RWPE2 (cell line): ENCODE data around the gene PLCL1.

Experiments used
- ATAC-seq: fragments of 200-7000 bp; cut with Tn5 transposase; 3 replicates; pipeline ENCODE4 v1.9.1; 2021; ENCODE audit warnings: low read depth
- DNase-seq: peaks from one replicate; pipeline ENCODE4 v3.0.0-alpha.2; 2020; ENCODE audit warnings: low spot score
- H3K27ac ChIP-seq: fragments of 450-650 bp; 2 replicates; pipeline ENCODE4 v1.5.1; 2017; ENCODE audit warnings: mild to moderate bottlenecking; ENCODE audit not compliant: poor library complexity, severe bottlenecking
- H3K27me3 ChIP-seq: fragments of 250-450 bp; sonication (Bioruptor Pico); 2 replicates; pipeline ENCODE4 v1.5.1; 2021; ENCODE audit warnings: mild to moderate bottlenecking, moderate library complexity; ENCODE audit not compliant: insufficient read depth, poor library complexity, severe bottlenecking
- H3K36me3 ChIP-seq: fragments of 250-450 bp; sonication (Bioruptor Pico); 2 replicates; pipeline ENCODE4 v1.5.1; 2020; ENCODE audit warnings: low read depth, mild to moderate bottlenecking, moderate library complexity
- H3K4me1 ChIP-seq: fragments of 250-450 bp; sonication (Bioruptor Pico); 2 replicates; pipeline ENCODE4 v1.5.1; 2021; ENCODE audit warnings: mild to moderate bottlenecking, moderate library complexity; ENCODE audit not compliant: insufficient read depth, poor library complexity, severe bottlenecking
- H3K4me3 ChIP-seq: fragments of 250-450 bp; sonication (Bioruptor Pico); 2 replicates; pipeline ENCODE4 v1.5.1; 2021; ENCODE audit warnings: mild to moderate bottlenecking, moderate library complexity; ENCODE audit not compliant: severe bottlenecking
- H3K9me3 ChIP-seq: fragments of 250-450 bp; sonication (Bioruptor Pico); 2 replicates; pipeline ENCODE4 v1.5.1; 2021; ENCODE audit warnings: mild to moderate bottlenecking, moderate library complexity; ENCODE audit not compliant: severe bottlenecking
- TF ChIP-seq, protein P1 (sequence below): fragments of 450-650 bp; IDR thresholded peaks from one replicate; pipeline ENCODE4 v1.5.1; 2017; ENCODE audit warnings: mild to moderate bottlenecking, moderate library complexity; ENCODE audit not compliant: poor library complexity, severe bottlenecking

Gene PLCL1

DNA sequence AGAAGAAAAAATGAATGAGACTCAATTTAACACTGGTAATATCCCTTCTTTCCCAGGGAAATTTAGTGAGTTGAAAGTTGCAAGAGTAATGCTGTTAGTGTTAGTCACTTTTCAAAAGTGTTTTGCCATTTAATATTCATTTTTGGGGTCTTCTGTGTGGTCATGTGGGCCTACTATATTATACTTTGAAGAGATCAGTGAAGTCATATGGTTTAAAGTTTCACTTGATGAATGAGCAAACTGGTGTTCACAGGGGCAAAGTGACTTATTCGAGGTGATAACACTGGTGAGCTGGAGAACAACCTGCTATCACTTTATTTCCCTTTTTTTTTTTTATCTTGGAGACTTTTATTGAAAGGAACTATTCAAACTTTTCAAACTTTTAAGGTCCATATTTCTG is 196.0 kb downstream of the PLCL1 start:
- TF ChIP-seq, protein P1, sequence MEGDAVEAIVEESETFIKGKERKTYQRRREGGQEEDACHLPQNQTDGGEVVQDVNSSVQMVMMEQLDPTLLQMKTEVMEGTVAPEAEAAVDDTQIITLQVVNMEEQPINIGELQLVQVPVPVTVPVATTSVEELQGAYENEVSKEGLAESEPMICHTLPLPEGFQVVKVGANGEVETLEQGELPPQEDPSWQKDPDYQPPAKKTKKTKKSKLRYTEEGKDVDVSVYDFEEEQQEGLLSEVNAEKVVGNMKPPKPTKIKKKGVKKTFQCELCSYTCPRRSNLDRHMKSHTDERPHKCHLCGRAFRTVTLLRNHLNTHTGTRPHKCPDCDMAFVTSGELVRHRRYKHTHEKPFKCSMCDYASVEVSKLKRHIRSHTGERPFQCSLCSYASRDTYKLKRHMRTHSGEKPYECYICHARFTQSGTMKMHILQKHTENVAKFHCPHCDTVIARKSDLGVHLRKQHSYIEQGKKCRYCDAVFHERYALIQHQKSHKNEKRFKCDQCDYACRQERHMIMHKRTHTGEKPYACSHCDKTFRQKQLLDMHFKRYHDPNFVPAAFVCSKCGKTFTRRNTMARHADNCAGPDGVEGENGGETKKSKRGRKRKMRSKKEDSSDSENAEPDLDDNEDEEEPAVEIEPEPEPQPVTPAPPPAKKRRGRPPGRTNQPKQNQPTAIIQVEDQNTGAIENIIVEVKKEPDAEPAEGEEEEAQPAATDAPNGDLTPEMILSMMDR: no peak
- H3K4me3 ChIP-seq: no peak overlapping the region
- H3K27ac ChIP-seq: no peak overlapping the region
- no peaks in the 10 kb centered on the region for H3K4me1 ChIP-seq
- no peaks in the 10 kb centered on the region for H3K36me3 ChIP-seq
- H3K27me3 ChIP-seq: no peaks in the 10 kb centered on the region
- DNase-seq (no peak), ATAC-seq (no peak)
- no peaks in the 10 kb centered on the region for H3K9me3 ChIP-seq

DNA sequence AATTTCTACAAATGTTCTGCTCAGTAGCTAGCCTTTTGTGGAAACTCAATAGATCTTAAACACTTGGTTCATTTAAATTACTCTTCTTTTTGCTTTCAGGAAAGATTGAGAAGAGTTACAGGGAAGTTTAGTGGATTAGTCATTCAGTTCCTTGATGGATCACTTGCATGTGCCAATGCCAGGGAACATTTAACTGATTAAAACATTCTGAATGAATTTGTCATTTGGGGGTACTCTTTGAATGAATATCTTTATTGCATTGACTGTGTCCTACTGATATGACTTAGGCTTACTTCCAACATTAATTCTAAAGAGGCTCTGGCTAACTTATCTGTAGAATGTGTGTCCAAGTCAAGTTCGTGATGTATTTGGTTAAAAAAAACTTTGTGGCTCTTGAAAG is 199.8 kb downstream of the PLCL1 start:
- ATAC-seq (no peak), DNase-seq (no peak)
- Histone ChIP-seq H3K9me3 (no peaks in the 10 kb centered on the region), H3K27me3 (no peaks in the 10 kb centered on the region), H3K4me3 (no peak overlapping the region), H3K27ac (no peak overlapping the region), H3K4me1 (no peaks in the 10 kb centered on the region), H3K36me3 (no peaks in the 10 kb centered on the region)
- TF ChIP-seq, protein P1: no peak

DNA sequence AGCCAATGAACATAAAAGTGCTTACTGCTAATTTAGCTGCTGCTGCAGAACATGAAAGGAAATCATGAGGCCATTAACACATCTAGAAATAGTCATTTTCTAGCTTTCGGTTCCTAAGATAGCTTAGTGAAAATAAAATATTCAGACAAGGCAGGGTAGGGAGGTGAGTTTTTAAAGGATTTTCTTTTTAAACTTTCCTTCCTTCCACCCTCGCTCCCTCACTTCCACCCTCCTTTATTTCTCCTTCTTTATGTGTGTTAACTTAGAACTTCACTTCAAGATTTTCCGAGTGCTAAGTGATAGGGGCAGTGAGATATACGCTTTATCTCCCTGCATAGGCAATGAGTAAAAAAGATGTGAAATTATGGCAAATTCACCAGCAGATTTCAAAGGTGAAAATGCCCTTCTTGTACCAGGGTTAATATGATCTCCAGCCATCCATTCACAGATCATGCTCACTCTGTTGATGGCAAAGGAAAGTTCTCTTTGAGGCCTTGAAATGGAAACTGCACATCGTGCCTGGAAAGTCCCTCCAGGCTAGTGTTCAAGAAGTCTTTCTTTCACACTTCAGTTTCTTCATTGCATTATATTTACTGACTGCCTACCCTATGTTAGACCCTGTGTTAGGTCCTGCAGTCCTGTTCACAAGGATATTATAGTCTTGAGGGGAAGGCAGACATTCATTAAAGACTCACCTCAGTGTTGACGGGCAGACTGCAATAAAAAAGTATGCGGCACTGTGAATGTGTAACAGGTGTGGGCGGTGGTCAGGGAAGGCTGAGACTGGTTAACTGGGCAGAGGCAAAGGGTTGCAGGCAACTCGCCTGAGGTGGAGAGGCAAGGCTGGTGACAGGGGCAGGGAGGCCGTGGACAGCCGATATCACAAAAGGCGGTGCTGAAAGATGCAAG is 200.8 kb downstream of the PLCL1 start:
- Histone ChIP-seq H3K4me1 (no peaks in the 10 kb centered on the region), H3K9me3 (no peaks in the 10 kb centered on the region), H3K4me3 (no peak overlapping the region), H3K27me3 (no peaks in the 10 kb centered on the region), H3K27ac (no peak overlapping the region), H3K36me3 (no peaks in the 10 kb centered on the region)
- ATAC-seq (no peak), DNase-seq (no peak)
- TF ChIP-seq, protein P1: no peak

- Histone ChIP-seq H3K4me3 (no peak overlapping the region), H3K9me3 (no peaks in the 10 kb centered on the region), H3K4me1 (no peaks in the 10 kb centered on the region), H3K27ac (no peak overlapping the region), H3K27me3 (no peaks in the 10 kb centered on the region), H3K36me3 (no peaks in the 10 kb centered on the region)
- ATAC-seq (no peak), DNase-seq (no peak)
- TF ChIP-seq, protein P1: no peak
Measured at GRCh38 chr2:198006733-198007132, 202.3 kb downstream of the PLCL1 start.

GRCh38 chr2:198008230-198008629 is 203.8 kb downstream of the PLCL1 start:
- no peaks in the 10 kb centered on the region for H3K36me3 ChIP-seq
- no peak for DNase-seq
- no peak overlapping the region for H3K4me3 ChIP-seq
- no peaks in the 10 kb centered on the region for H3K27me3 ChIP-seq
- no peaks in the 10 kb centered on the region for H3K9me3 ChIP-seq
- no peak for ATAC-seq
- no peaks in the 10 kb centered on the region for H3K4me1 ChIP-seq
- TF ChIP-seq, protein P1: no peak
- no peak overlapping the region for H3K27ac ChIP-seq
